ENCODE results near the gene LIPM. TPM values are rescaled to one million over a fixed set of nuclear protein-coding genes. Genes with fewer than 3 reads are reported as not detected.
A peak's percentile ranks its signal among the peaks of the same experiment; 100 is the strongest.

The LIPM gene
- total RNA-seq, 1 donor from 2014 or later, result not detected

GRCh38 chr10:88838766-88839350 lies 36.3 kb downstream of the LIPM start:
- DNase-seq (ENCODE audit: low spot score), result no peak

GRCh38 chr10:88840104-88840503 lies 37.6 kb downstream of the LIPM start:
- no peak for DNase-seq (ENCODE audit: low spot score)

- DNase-seq (ENCODE audit: low spot score), result no peak
Observed at GRCh38 chr10:88840881-88841280, 38.4 kb downstream of the LIPM start.

- no peak for DNase-seq (ENCODE audit: low spot score)
Observed at GRCh38 chr10:88841316-88842111, 39.0 kb downstream of the LIPM start.

GRCh38 chr10:88843171-88843570 lies 40.6 kb downstream of the LIPM start:
- no peak for DNase-seq (ENCODE audit: low spot score)

DNA sequence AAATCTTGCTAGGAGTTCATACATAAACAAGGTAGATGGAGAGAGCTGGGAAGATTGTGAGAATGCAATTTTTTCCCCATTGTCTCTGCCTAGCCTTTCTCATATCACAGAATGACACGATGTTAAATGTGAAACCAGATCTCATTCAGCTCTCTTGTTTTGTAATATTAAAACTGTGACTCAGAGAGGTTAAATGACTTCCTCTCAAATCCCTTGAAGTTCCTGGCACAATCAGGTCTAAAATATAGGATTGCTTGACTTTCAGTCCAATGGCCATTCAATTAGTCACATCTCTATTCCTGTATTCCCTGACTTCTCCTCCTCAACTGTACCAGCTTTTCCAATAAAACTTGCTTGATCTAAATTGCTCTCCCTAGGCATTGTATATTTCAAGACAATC lies 46.0 kb downstream of the LIPM start:
- peak; percentile 45 for DNase-seq (ENCODE audit: low spot score)

DNA sequence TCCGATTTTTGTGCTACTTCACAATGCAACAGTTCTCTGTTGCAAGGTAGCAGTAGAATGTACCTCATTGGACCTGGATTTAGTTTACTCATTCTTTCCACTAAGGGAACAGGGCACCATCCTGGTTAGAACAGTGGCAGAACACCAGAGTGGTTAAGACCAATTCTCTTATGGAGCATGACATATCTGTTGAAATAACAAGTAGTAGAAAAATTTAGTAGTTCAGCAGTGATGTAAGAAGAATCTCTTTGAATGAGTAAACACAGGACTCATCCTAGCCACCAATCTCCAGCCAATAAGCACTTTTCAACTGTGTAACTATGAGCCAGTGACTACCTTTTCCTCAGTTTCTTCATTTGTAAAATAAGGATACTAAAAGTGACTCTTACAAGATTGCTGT lies 46.7 kb downstream of the LIPM start:
- no peak for DNase-seq (ENCODE audit: low spot score)

- no peak for DNase-seq (ENCODE audit: low spot score)
Observed at GRCh38 chr10:88850712-88851111, 48.2 kb downstream of the LIPM start.

DNA sequence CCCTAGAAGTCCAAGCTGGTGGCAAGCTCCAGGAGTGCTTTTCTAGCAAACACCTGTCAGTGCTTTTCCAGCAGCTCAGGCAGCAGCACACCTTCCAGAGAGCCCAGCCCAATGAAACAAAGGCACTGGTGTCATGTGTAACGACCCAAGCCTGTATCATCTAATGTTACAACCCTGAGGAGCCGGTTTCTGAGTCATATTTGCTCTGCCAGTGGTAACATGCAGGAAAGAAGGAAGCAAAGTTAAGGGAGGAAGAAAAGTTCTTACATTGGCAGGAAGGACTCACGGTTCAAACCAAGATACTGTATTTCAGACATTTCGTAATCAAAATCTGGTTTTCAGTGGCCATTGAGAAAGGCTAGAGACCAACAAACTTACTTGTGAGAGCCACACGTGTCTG lies 49.2 kb downstream of the LIPM start, which contains the start of gene ANKRD22:
TSS of gene ANKRD22 (minus strand) at position 139 of the 400 bp plus-strand sequence. CDS start 237 bp downstream, outside the sequence.
- peak; percentile 81 for DNase-seq (ENCODE audit: low spot score)

- no peak for DNase-seq (ENCODE audit: low spot score)
Observed at GRCh38 chr10:88852327-88852726, 49.8 kb downstream of the LIPM start.

GRCh38 chr10:88853155-88853881 lies 50.8 kb downstream of the LIPM start:
- no peak for DNase-seq (ENCODE audit: low spot score)

DNA sequence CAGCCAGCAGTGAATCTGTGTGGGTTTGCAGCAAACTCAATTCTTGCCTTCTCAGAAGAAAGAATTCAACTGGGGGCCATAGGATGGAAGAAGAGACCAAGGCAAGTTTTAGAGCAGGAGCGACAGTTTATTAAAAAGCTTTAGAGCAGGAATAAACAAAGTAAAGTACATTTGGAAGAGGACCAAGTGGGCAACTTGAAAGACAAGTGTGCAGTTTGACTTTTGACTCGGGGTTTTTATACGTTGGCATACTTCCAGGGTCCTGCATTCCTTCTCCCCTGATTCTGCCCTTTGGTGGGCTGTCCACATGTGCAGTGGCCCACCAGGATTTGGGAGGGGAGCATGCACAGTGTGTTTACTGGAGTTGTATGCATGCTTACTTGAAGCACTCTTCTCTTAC lies 52.2 kb downstream of the LIPM start:
- DNase-seq (ENCODE audit: low spot score), result no peak

DNA sequence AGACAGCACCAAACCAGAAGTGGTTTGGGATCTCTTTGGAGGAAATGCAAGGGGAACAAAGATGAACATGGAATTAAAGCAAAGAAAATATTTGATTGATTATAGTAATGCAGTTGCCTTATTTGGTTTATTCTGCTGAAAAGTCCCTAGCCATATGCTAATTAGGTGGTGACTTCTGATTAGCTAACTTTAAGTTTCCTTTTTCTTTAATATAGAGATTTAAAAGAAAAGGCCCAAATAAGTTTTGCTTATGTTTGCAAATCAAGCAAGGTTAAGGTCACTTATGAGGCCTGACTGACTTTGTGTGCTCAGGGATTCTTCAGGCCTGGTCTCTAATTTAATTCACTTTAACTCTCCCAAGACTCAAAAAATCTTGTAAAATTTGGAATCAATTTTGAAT lies 55.3 kb downstream of the LIPM start:
- DNase-seq (ENCODE audit: low spot score), result no peak

GRCh38 chr10:88858491-88858890 lies 56.0 kb downstream of the LIPM start:
- peak; percentile 57 for DNase-seq (ENCODE audit: low spot score)

- no peak for DNase-seq (ENCODE audit: low spot score)
Observed at GRCh38 chr10:88861036-88861435, 58.5 kb downstream of the LIPM start.

- no peak for DNase-seq (ENCODE audit: low spot score)
Observed at GRCh38 chr10:88865281-88865876, 62.8 kb downstream of the LIPM start.

GRCh38 chr10:88866454-88866853 lies 63.9 kb downstream of the LIPM start:
- no peak for DNase-seq (ENCODE audit: low spot score)

DNA sequence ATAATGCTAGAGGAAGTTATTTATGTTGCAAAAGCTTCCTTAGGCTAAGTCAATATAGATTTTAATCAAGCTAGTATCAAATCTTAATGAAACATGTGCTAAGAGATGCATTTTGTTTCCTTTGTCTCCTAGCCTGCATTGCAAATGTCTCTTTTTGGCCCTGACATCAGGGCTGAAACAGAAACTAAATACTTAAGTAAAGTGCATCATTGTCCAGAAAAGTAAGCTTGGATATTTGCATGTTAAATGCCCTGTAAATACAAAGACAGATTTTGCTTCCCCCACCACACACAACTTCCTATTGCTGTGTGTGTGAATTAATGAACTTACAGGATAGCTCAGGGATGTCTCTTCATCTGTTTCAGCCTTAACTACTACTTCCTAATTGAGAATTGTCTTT lies 67.6 kb downstream of the LIPM start:
- no peak for DNase-seq (ENCODE audit: low spot score)
